GM03348 (cell line): Measurements from ENCODE around the gene PFKFB1.

Source experiments
- DNase-seq: peaks from one replicate; pipeline ENCODE4 v3.0.0; 2012; ENCODE audit warnings: low spot score

PFKFB1 gene

DNA sequence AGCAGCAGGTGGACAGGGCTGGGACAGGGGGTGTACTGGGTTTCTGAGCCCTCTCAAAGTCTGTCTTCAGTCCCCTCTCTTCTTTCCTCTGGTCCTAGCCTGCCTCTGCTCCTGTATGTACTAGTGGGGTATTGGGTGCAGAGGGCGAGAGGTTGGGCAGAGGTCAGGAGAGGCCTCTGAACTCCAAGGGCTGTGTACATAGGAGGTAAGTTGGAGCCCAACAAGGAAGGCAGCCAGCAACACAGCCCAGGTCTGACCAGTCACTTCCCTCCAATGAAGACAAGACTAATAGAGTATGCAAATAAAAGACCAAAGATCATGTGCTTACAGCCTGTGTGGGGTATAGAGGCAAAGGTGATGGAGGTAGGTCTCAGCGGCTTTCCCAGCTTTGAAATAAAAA, at the start of gene PFKFB1:
PFKFB1 (minus strand) TSS at position 90 of the 400 bp plus-strand sequence. CDS start 181 bp downstream, outside the sequence.
- DNase-seq, result no peak

DNA sequence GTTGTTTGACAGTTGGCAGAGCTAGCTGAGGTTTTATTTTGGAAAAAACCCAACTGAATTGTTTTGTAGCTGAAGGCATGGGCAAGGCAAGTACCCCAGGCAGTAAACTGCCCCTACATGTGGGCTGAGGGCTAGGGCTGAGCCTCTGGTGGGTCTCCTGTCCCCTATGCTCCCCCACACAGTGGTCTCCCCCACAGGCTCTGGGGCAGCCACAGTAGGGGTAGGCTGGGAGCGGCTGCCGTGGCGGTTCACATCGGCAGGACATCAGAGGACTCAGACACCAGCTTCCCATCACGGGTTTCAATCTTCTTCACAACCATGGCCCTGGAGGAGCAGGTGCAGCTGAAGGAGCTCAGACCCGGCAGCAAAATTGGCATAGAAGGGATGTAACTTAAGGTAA, 47.5 kb upstream of the PFKFB1 start:
- no peak for DNase-seq

DNA sequence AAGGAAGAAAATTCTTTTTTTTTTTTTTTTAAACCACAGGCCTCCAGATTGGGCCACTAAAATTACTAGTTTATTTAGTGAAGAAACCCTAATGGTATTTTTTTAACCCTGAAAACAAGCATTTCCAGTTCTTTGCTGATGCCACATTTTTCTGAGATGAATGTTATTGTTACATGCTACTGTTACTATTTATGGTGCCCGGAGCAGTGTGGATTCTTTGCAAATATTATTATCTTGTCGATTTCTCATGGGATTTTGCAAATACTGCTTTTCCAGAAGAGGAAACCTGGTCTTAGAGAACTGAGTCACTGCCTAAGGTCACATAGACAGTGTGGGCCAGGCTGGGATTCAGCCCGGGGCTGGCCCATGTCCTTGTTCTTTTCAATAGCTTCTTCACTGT, 45.5 kb upstream of the PFKFB1 start:
- no peak for DNase-seq

DNA sequence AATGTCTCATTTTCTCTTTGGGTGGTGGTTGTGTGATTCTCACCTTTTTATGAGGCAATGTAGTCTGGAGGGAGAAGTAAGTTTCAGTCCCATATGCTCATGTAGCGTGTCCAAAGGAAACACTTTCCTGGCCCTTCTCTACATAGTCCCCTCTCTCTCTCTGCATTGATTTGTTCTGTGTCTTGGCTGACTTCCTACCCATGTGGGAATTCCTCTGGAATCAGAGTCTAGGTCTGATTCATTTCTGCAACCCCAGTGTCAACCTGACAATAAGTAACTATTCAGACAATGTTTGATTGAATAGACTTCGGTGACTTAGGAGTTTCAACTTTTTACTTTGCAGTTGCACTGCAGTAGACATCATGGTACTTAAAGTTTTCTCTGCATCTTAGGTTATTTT, 39.4 kb upstream of the PFKFB1 start:
- no peak for DNase-seq

DNA sequence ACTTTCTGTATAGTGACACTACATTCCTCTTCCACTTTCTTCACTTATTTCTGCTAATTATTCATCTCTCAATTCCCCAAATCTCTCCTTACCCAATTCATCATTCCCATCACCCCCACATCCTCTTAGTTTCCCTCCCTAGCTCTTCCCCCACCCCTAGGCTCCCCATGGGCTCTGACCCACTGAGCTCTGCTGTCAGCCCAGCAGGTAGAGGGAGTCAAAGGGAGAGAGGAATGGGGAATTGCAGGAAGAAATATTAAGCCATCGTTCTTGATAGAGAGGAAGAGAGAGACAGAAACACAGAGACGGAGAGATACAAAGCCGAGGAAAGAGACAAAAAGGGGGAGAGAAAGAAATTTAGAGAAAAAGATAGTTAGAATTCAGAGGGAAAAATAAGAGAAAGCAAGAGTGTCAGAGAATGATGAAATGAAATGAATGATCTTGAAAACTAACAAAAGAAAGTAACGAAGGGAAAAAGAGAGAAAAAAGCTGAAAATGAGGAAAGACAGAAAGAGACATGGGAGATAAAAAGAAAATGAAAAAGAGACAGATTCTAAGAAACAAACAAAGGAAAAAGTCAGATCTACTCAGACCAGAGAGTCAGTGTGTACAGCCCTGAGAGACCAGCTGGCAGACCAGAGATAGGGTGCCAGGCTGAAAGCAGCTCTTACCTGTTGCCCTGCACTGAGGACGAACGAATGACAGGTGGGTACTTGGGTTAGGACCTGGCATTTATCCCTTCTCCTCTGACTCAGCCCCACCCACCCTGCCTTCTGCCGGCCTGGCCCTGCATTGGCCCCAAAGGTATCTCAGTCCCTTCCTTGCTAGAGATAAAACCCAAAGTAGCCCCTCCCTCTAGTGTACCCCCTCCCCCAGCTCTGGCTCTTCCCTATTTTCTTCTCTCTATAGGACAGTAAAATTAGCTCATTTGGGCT, 36.5 kb upstream of the PFKFB1 start, which contains the start of gene ALAS2:
ALAS2 (minus strand) TSS at position 707 of the 935 bp plus-strand sequence. CDS start 4,977 bp downstream, outside the sequence.
- DNase-seq, result no peak

DNA sequence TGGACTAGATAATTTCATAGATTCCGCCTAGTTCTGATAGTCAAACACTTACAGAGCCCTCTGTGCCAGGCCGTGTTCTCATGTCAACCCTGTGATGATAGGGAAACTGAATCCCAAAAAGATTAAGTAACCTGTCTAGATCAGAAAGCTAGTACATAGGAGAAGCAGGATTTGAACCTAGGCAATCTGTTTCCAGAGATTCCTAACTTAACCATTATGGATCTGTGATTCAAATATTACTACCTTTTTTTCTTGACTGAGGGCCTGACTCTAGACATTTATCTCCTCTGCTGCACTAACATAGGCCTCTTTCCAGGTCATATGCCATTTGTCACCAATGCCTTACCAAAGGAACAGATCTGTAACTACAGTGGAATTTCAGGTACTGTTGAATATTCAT, 35.3 kb upstream of the PFKFB1 start:
- no peak for DNase-seq

DNA sequence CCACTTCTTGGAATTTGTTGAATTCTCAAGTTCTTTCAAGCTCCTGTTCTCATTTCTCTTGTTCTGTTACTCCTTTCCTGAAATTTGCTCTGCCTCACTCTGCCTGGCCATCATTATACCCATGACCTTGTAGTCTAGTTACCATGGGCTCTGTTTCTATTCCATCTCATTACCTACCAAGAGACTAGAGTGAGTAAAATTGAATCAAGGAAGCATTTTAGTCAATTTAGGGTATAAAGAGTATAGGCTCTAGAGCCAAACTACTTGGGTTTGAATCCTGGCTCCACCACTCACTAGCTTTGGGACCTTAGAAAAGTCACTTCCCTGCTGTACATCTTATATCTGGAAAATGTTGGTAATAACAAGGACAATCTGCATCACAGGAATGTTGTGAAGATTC, 34.6 kb upstream of the PFKFB1 start:
- no peak for DNase-seq

DNA sequence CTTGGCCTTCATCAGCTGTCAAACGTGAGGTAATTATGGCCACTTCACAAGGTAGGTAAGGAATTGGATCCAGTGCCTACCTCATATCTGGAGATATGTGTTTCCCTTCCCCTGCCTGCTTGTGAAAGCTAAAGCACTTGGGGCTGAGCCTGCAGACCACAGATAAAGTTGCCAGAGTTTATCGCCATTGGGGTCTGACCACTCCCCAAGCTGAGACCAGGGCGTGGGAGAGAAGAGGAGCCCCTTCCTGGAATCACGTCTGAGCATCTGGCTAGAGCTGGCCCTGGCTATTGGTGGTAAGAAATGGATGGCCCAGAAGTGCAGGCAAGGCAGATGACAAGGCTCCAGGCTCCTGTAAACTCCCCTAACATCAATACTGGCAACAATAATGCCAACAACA, 34.1 kb upstream of the PFKFB1 start:
- DNase-seq, result no peak

DNA sequence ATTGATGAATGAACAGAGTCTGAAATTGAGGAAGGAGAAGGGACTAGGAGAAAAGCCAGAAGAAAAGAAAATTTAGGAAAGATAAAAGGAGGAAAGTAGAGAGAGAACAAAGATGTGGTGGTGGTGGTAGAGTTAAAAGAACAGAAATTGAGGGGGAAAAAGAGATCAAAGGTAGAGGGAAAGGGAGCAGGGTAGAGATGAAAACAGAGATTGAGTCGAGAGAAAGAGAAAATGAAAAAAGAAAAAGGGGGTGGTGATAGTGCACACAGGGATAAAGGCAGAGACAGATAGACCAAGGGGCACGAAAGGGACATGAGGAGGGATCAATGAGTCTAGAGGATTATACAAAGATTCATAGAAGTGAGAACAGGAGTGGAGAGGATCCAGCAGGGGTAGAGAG, 32.9 kb upstream of the PFKFB1 start:
- DNase-seq, result no peak

DNA sequence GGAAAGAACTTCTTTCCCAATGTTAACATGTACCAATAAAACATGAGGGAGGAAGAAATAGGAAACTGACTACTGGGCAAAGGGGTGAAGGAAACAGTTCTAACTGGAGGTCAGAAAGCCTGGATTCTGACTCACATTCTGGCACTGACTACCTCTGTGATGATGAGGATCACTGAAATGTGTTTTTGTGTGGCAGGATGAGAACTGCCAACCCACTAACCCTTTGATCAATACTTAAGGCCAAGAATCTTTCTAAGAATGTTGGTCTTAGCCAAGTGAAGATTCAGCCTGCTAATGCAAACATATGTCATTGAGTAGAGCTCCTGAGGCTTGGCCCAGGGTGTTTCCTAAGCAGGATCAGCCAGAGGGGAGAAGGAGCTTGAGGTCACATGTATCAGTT, 32.2 kb upstream of the PFKFB1 start:
- DNase-seq, result peak; percentile 6

DNA sequence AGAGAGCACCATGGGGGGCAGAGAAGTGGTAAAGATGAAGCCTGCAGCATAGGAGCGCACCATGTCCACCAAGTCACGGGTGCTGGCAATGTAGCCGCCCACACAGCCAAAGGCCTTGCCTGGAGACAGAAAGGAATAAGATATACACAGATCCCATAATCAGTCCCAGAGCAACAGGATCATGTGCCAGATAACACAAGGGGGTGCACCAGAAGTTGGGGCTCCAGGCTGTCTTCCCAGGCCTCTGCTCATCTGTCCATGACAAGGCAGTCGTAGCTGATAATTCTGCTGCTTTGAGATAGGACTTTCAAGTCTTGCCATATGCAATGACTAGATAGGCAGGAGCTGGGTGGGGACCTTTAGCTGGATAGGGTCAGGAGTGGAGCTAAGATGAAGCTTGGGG, 20.9 kb upstream of the PFKFB1 start:
- no peak for DNase-seq

DNA sequence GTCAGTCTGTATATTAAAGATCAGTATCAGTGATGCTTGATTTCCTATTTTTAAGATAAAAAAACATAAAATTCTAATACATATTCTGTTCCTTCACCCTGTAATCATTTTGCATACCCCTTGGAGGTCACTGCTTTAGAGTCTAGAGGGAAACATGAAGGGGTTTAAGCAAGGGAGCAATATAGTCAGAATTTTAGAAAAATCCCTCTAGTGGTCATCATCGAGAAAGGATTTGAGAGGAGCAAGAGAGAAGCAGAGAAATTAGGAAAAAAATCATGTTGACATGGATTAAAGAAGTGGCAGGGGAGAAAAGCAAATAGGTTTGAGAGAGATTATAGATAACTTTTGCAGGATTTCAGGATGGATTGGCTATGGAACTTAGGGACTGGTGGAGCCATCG, 17.3 kb upstream of the PFKFB1 start:
- peak; percentile 9 for DNase-seq

DNA sequence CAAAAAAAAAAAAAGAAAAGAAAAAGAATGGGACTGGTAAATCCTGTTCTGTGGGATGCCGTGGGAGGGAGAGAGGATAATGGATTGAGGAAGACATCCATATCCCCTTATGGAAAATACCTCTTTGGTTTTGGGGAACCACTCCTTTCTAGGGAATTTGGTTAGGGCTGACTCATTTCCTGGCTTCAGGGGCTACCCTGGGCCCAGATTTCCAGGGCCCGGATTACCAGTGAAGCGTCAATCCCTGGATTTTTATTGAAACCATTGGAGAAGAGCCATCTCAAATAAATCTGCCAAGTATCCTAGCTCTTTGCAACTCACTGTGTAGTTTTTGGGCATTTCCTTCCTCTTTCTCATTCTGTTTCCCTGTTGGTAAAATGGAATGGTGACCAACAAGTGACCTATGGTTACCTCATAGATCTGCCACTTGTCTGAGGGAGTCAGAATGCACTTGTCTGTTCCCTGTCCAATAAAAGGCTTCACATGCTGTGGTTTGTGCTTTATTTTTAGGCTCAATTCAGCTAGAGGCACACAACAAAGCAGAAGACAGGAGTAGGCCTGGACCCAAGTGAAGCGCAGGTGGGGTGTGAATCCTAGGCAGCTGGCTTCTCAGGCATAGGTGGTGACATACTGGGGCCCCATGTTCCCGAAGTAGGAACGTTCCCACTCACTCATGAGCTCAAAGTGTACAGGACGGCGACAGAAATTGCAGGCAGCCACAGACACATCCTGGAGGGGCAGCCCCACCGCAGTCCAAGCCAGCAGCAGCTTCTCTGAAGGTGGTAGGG, 14.8 kb upstream of the PFKFB1 start:
- DNase-seq, result peak; percentile 27

DNA sequence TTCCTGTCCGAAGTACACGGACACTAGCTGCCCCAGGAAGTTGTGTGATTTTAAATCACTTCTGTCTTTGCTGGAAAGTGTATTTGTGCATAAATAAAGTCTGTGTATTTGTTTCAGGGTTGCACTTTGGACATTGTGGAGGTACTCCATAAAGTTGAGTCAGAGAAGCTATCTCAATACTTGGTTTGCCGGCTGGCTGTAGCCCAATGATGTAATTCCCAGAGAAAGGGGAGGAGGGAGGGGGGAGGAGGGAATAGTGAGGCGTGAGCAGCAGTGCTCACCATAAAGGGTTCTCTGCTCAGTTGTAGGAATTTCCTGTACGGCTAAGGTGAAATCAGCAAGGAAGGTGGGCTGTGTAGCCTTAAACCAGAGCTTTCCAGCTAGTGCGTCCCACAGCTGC, 13.7 kb upstream of the PFKFB1 start:
- peak; percentile 59 for DNase-seq

DNA sequence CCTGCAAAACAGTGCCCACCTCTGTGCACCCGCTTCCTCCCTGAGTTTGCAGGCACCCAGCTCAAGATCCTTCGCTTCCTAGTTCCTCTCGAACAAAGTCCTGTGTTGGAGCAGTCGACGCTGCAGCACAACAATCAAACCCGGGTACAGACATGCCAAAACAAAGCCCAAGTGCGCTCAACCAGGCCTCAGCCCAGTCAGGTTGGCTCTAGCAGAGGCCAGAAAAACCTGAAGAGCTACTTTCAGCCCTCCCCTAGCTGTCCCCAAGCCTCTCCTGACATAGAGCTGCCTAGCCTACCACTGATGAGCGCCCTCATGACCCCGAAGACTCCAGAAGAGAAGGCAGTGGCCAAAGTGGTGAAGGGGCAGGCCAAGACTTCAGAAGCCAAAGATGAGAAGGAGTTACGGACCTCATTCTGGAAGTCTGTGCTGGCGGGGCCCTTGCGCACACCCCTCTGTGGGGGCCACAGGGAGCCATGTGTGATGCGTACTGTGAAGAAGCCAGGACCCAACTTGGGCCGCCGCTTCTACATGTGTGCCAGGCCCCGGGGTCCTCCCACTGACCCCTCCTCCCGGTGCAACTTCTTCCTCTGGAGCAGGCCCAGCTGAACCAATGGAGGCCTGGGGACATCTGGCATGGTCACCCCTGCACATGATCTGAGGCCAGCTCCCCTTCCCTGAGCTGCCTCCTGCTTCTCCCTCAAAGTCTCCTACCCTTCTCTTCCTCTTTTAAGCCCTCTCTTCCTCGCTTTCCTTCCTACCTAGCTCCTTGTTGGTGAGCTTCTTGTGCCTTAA, 13.0 kb upstream of the PFKFB1 start:
- DNase-seq, result no peak

DNA sequence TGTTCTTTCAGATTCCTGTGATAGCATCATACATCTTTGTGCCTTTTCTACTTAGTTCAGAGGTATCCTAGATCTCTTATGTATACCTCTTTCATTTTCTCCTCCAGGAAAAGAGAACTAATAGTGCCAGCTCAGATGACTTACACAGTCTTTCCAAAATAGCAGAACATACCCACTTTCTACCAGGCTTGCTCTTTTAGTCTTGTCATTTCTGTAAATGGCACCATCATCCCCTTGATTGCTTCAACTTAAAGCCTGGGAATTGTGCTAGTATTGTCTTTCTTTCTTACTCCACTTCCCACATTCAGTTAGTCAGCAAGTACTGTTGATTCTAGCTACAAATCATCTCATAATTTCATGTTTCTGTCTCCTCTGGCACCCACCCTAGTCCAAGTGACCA, 11.3 kb upstream of the PFKFB1 start:
- no peak for DNase-seq

DNA sequence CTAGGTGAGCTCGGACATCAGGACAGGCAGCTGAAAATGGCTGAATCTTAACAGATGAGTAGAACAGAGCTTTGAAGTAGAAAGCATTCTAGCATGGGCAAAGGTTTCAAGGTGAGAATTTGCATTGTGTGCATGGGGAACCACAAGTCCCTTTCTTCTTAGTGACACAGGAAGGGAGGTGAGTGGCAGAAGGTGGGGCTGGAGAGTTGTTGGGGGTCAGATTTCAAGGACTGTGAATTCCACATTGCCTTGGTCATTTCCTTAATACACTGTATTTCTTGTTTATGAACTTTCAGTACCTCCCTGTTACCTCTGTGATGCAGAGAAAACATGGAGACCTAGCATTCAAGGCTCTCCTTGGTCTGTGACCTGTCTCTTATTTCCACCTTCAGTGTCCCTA, 10.2 kb upstream of the PFKFB1 start:
- no peak for DNase-seq

DNA sequence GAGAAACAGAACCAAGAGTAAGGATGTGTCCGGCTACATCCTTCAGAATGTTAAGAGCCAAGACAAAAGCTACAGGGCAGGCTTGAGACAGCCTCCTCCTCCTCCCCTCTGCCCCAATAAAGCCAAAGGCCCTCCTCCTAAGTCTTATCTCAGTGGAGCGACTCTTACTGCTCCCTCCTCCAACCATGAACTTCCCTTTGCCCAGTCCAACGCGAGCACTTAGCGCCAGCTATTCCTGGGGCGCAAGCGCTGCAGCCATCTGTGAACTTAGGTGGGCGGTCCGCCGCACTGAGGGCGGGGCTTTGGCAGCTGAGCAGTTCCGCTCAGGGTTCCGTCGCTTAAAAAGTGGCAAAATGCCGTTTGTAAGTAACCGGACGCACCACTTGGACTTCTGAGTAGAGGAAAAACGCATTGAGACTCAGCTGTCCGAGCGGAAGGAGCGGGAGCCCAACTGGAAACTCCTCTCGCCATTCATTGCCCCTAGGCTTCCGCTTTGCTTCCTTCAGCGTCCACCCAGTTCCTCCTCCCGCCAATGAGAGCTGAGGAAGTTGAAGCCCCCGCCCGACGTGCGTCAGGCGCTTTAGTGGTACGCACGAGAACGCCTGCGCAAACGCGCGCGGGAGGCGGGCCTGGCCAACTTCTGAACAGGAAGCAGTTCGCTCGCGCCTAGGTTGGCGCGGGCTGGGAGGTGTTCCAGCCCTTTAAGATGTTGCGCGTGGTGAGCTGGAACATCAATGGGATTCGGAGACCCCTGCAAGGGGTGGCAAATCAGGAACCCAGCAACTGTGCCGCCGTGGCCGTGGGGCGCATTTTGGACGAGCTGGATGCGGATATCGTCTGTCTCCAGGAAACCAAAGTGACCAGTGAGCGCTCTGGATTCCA, 6.0 kb upstream of the PFKFB1 start, which contains the start of gene APEX2:
APEX2 (plus strand) TSS at position 647 of the 882 bp plus-strand sequence; CDS start at position 707, 60 bp downstream.
- peak; percentile 90 for DNase-seq

DNA sequence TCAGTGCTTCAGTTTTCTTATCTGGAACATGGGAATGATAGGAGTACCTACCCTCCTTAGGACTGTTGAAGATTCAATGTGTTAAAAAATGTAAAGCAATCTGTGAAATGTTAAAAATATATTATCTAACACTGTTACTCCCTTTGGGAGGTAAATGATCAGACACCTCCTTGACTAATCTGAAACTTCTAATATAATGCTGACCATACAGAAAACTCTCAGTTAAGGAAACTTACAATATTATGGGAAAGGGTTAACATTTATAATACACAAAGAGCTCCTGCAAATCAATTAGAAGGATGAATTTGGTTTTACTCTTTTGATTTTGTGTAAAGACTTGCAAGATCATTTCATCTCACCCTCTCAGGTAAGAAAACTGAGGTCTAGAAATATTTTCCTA, 1.6 kb upstream of the PFKFB1 start:
- no peak for DNase-seq

DNA sequence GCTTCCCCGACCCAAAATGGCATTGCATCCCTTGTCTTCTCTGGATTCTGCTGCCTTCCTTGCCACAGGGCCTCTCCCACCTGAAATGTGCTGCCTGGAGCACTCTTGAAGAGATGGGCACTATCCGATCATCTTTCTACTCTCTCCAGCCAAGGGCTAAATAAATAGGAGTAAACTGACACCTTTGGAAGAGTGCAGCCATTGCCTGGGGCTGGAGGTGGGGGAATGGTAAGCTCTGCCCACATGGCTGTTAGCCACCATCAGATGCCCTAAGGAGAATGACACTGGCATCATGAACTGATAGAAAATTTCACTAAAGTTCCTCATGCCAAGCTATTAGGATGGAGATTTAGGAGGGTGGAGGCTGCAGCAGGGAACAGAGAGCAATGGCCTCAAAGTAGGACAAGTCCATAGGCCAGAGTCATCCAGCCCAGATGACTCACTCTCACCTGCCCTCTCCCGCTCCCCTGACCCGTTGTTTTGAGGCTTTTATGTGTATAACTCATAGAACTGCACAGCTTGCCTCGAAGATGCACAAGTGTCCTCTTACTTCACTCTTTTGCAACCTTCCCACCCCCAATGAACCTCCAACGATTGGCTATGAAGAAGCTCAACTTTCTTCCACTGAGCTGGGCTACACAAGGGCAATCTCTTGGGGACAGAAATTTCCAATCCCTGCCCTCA, 822 bp upstream of the PFKFB1 start:
- DNase-seq, result no peak
